Keratinocyte (primary cell): ENCODE data around the gene ZBTB26. TPM values are rescaled to one million over a fixed set of nuclear protein-coding genes. Genes with fewer than 3 reads are reported as not detected.

Experiments used
- DNase-seq: peaks from one replicate; pipeline ENCODE4 v3.0.0-alpha.2; 2011; ENCODE audit warnings: low read depth, missing footprints, low spot score
- FAIRE-seq: peaks from 2 replicates; lab custom pipeline; 2011; peaks lifted over from hg19 to GRCh38; lab: Jason Lieb, UNC
- H2AFZ ChIP-seq: 2 replicates; pipeline ENCODE4 v1.6.0; 2012; ENCODE audit warnings: low read length, control low read depth, inconsistent platforms; ENCODE audit not compliant: control insufficient read depth
- H3K27ac ChIP-seq: 2 replicates; pipeline ENCODE4 v1.5.1; 2011; ENCODE audit warnings: low read length; ENCODE audit not compliant: control insufficient read depth, insufficient read depth
- H3K27me3 ChIP-seq: 3 replicates; pipeline ENCODE4 v1.6.0; 2011; ENCODE audit warnings: low read length; ENCODE audit not compliant: control insufficient read depth, insufficient read depth; ENCODE audit errors: extremely low read depth
- H3K36me3 ChIP-seq, 2 experiments: 2 replicates in 1 of 2; 3 replicates in 1 of 2; pipeline ENCODE4 v1.5.1; 2011; ENCODE audit warnings: low read length in 2 of 2, mild to moderate bottlenecking in 1 of 2; ENCODE audit not compliant: control insufficient read depth in 2 of 2, insufficient read depth in 2 of 2; ENCODE audit errors: extremely low read depth in 1 of 2
- H3K4me1 ChIP-seq: 3 replicates; pipeline ENCODE4 v1.5.1; 2011; ENCODE audit warnings: low read length; ENCODE audit not compliant: control insufficient read depth, insufficient read depth; ENCODE audit errors: extremely low read depth
- H3K4me2 ChIP-seq: 3 replicates; pipeline ENCODE4 v1.6.0; 2011; ENCODE audit warnings: low read depth, low read length; ENCODE audit not compliant: control insufficient read depth, insufficient read depth; ENCODE audit errors: extremely low read depth
- H3K4me3 ChIP-seq, 3 experiments: fragments of 200-600 bp in 1 of 3; sonication (generic) in 1 of 3; 2 replicates in 2 of 3; 3 replicates in 1 of 3; pipeline ENCODE4 v1.5.1; 2011 to 2016; ENCODE audit warnings: low read length in 3 of 3, mild to moderate bottlenecking in 3 of 3, control low read depth in 2 of 3, inconsistent platforms in 1 of 3, low read depth in 1 of 3, mixed read lengths in 1 of 3, mixed run types in 1 of 3, moderate library complexity in 1 of 3; ENCODE audit not compliant: control insufficient read depth in 2 of 3, insufficient read depth in 2 of 3; ENCODE audit errors: extremely low read depth in 1 of 3
- H3K79me2 ChIP-seq: 2 replicates; pipeline ENCODE4 v1.6.0; 2012; ENCODE audit warnings: low read length; ENCODE audit not compliant: control insufficient read depth, insufficient read depth
- H3K9ac ChIP-seq: 3 replicates; pipeline ENCODE4 v1.6.0; 2011; ENCODE audit warnings: low read length; ENCODE audit not compliant: control insufficient read depth, insufficient read depth; ENCODE audit errors: extremely low read depth
- H3K9me1 ChIP-seq: 3 replicates; pipeline ENCODE4 v1.6.0; 2011; ENCODE audit warnings: low read length; ENCODE audit not compliant: control insufficient read depth, insufficient read depth; ENCODE audit errors: extremely low read depth
- H3K9me3 ChIP-seq: 2 replicates; pipeline ENCODE4 v1.5.1; 2012; ENCODE audit warnings: low read depth, low read length; ENCODE audit not compliant: control insufficient read depth
- H4K20me1 ChIP-seq: 3 replicates; pipeline ENCODE4 v1.6.0; 2011; ENCODE audit warnings: low read length; ENCODE audit not compliant: control insufficient read depth, insufficient read depth; ENCODE audit errors: extremely low read depth
- EZH2 ChIP-seq: IDR thresholded peaks from one replicate; pipeline ENCODE4 v1.6.1; 2012; ENCODE audit warnings: inconsistent platforms, mild to moderate bottlenecking, low read length, moderate library complexity
- dilution Hi-C: fragments of 300-500 bp; cut with MboI; formaldehyde crosslinking; loops from one replicate; pipeline ENCODE4 v1.7.0; 2020; ENCODE audit warnings: low sequenced_read_pairs; ENCODE audit not compliant: extremely low pct_ligation_motif_present
- polyA minus RNA-seq, 3 experiments: library from RNA; depleted of rRNA, polyadenylated mRNA; stranded (reverse); fragments of >200 nt; gene quantifications; 1 replicate in 1 of 3; 2 replicates in 1 of 3; 3 replicates in 1 of 3; pipeline ENCODE4 v1.2.3, GENCODE V29; 2011
- polyA plus RNA-seq, 5 experiments: library from polyadenylated mRNA; depleted of rRNA in 3 of 5; stranded (reverse) in 3 of 5; stranded (forward) in 1 of 5; unstranded in 1 of 5; fragments of >200 nt; gene quantifications; 1 replicate in 1 of 5; 2 replicates in 3 of 5; 3 replicates in 1 of 5; pipeline versions ENCODE4 v1.2.1 to v1.2.3, GENCODE V29; 2011 to 2012; ENCODE audit warnings: missing spikeins in 2 of 5, low read depth in 1 of 5, low replicate concordance in 1 of 5
- TF ChIP-seq, protein P1 (sequence below), 3 experiments: IDR thresholded peaks in 1 of 3; conservative IDR thresholded peaks in 1 of 3; optimal IDR thresholded peaks in 1 of 3; 2 replicates in 2 of 3; 3 replicates in 1 of 3; pipeline versions ENCODE3 to v1.5.1; 2011; ENCODE audit warnings: low read length in 3 of 3, mild to moderate bottlenecking in 3 of 3, moderate library complexity in 2 of 3, control low read depth in 1 of 3, inconsistent platforms in 1 of 3; ENCODE audit not compliant: insufficient read depth in 2 of 3; ENCODE audit errors: extremely low read depth in 1 of 3

ZBTB26 gene, protein sequence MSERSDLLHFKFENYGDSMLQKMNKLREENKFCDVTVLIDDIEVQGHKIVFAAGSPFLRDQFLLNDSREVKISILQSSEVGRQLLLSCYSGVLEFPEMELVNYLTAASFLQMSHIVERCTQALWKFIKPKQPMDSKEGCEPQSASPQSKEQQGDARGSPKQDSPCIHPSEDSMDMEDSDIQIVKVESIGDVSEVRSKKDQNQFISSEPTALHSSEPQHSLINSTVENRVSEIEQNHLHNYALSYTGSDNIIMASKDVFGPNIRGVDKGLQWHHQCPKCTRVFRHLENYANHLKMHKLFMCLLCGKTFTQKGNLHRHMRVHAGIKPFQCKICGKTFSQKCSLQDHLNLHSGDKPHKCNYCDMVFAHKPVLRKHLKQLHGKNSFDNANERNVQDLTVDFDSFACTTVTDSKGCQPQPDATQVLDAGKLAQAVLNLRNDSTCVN
- polyA plus RNA-seq, result 2.4 to 4.1 TPM (median 2.7 TPM) in 3 replicates
- polyA plus RNA-seq (2011; ENCODE audit: low read depth), result 0.65 TPM
- polyA plus RNA-seq (2011; cell fraction: cytosol; rRNA removed), result 1.1 and 2.2 TPM in 2 replicates
- polyA plus RNA-seq (2011; cell fraction: nucleus; rRNA removed), result 6.1 and 7.3 TPM in 2 replicates
- polyA plus RNA-seq (2012; ENCODE audit: low replicate concordance), result 1.4 and 1.5 TPM in 2 replicates
- polyA minus RNA-seq, result 0.26 to 3.8 TPM (median 2.4 TPM) in 3 replicates
- 0.77 TPM for polyA minus RNA-seq (2011; cell fraction: cytosol; rRNA and poly(A)+ RNA removed)
- polyA minus RNA-seq (2011; cell fraction: nucleus; rRNA and poly(A)+ RNA removed), result 2.1 and 3.3 TPM in 2 replicates

DNA sequence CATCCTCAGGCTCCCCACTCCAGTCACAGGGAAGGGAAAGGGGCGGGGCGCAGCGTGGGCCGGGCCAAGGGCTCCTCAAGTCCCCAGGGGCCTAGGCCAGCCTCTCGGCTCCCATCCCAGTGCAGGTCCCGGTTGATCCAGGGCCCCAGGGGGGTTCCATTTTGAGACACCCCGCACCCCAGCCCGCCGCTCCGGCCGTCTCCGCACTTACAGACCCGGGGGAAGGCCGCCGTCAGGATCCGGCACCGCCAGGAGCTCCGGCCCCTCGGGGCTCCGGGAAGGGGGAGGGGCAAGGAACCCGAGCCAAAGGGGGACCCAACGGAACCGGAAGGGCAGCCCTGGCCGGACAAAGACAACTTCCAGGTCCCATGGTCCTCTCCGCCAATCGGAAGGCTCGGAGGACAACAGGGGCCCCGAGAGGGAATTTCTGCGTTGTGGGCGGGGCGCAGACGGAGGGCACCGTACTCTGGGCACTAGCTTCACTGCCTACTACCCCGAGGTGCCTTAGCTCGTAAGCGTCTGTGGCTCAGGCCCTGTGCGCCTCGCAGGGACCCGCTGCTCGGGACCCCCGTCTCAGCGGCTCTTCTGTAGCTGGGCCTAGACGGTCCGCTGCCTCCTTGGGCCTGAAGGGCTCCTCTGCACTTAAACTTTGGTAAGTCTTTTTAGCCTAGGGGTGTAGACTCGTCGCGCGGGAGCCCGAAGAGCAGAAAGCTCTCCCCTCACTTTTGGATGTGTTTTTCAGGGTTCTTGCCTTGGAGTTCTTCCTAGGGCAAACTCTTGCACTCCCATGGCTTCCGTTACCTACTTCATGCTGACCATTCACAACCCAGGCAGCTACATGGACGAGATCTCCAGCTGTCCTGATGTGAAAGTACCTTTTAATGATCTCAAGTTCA lies at the start of gene ZBTB26:
Gene ZBTB26, minus strand, starts transcription at position 287 of the 896 bp plus-strand sequence. CDS start 11,578 bp downstream, outside the sequence.
- Histone ChIP-seq H3K4me1 (peaks cover 12% of the 10 kb centered on the region), H3K4me3 (peak within 1 kb of the TSS; percentile 96 to 99 (median 96)), H3K9me1 (no peaks in the 10 kb centered on the region), H3K9me3 (no peaks in the 10 kb centered on the region), H4K20me1 (no peaks in the 10 kb centered on the region), H3K36me3 (peaks cover 0 to 2% of the 10 kb centered on the region in 2 experiments), H3K4me2 (peak within 1 kb of the TSS; percentile 86), H3K27ac (peak within 1 kb of the TSS; percentile 80), H3K9ac (peak within 1 kb of the TSS; percentile 84), H2AFZ (peak within 1 kb of the TSS; percentile 82), H3K79me2 (peaks cover 74% of the 10 kb centered on the region), H3K27me3 (no peaks in the 10 kb centered on the region)
- peak; percentile 65 for FAIRE-seq
- dilution Hi-C loops, result no loop called here
- TF ChIP-seq EZH2, result no peak
- peak; percentile 61 for DNase-seq

DNA sequence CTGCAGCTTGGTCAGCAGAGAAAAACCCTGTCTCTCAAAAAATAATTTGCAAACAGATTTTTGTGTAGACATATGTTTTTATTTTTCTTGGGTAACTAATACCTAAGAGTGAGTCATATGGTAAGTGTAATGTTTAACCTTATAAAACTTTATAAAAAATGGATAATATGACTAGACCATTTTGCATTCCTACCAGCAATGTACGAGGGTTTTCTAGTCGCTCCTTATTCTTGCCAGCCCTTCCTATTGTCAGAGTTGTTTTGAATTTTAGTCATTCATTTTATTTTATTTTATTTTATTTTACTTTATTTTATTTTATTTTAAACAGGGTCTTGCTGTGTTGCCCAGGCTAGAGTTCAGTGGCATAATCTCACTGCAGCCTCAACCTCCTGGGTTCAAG lies 47.3 kb upstream of the ZBTB26 start:
- Histone ChIP-seq H3K9me3 (no peaks in the 10 kb centered on the region), H3K9me1 (no peaks in the 10 kb centered on the region), H3K79me2 (peaks cover 14% of the 10 kb centered on the region), H2AFZ (no peak overlapping the region), H3K4me1 (no peaks in the 10 kb centered on the region), H3K4me2 (no peak overlapping the region), H3K27me3 (no peaks in the 10 kb centered on the region), H4K20me1 (no peaks in the 10 kb centered on the region), H3K36me3 (no peaks in the 10 kb centered on the region), H3K27ac (no peak overlapping the region), H3K4me3 (no peak overlapping the region), H3K9ac (no peak overlapping the region)
- no peak for DNase-seq
- dilution Hi-C loops, result no loop called here
- no peak for FAIRE-seq
- TF ChIP-seq, protein P1, sequence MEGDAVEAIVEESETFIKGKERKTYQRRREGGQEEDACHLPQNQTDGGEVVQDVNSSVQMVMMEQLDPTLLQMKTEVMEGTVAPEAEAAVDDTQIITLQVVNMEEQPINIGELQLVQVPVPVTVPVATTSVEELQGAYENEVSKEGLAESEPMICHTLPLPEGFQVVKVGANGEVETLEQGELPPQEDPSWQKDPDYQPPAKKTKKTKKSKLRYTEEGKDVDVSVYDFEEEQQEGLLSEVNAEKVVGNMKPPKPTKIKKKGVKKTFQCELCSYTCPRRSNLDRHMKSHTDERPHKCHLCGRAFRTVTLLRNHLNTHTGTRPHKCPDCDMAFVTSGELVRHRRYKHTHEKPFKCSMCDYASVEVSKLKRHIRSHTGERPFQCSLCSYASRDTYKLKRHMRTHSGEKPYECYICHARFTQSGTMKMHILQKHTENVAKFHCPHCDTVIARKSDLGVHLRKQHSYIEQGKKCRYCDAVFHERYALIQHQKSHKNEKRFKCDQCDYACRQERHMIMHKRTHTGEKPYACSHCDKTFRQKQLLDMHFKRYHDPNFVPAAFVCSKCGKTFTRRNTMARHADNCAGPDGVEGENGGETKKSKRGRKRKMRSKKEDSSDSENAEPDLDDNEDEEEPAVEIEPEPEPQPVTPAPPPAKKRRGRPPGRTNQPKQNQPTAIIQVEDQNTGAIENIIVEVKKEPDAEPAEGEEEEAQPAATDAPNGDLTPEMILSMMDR (optimal IDR thresholded peaks at IDR 0.05 in 1 of 3, IDR thresholded peaks at IDR 0.05 in 1 of 3, conservative IDR thresholded peaks at IDR 0.05 in 1 of 3; ENCODE audit: extremely low read depth in 1 of 3, insufficient read depth in 2 of 3, low read length in 3 of 3), result no peak
- no peak for TF ChIP-seq EZH2
